Mucosa of gallbladder (tissue), 1 donor: ENCODE results near the gene RUBCN. TPM values are rescaled to one million over a fixed set of nuclear protein-coding genes. Genes with fewer than 3 reads are reported as not detected.
"Not testable (repeated sequence)": the region's sequence is repeated elsewhere in the genome, so short reads cannot be mapped to it uniquely, and the experiment has no call there.

Source experiments
- DNase-seq: peaks from one replicate; pipeline ENCODE4 v3.0.0-alpha.2; 2020; ENCODE audit warnings: low spot score
- total RNA-seq: library from RNA; stranded (reverse); gene quantifications from one replicate; pipeline ENCODE4 v1.2.1, GENCODE V29; 2021
- donor health status: DM: no; HTN: no; CAD: no.

RUBCN gene
- total RNA-seq, 1 donor from 2014 or later, result 29.3 TPM

DNA sequence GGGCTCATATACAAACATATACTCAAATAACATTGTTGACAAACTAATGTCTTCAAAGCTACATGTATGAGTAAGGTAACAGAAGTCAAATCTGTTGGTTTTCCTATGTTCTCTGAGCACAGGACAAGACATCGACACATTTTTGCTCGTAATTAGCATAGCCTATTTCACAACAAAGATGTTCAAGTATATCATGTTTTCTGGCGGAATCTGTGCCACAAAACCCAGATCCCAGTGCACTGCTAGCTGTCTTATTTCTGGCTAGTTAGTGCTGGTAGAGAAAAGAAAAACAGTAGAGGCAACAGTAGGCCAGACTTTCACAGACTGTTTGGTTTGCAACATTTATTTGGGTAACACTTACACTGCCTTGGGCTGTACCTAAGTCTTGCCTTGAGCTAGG, 51.2 kb downstream of the RUBCN start:
- DNase-seq, result no peak

DNA sequence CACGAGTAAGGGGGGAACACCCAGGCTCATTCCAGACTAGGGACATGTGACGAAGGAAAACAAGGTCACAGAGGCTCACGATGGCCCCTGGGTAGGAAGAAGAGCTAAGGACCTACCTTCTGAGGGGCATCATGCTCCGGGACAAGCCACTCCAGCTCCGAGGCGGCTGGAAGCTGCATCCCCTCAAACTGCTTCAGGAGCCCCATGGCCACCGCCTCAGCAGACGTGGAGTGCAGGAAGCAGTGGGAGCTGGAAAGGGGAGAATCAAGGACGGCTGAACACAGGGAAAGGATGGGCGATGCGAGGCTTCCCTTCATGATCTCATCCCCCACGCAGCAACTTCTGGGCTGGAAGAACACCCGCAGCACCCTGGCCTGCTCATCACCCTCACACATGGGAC, 53.5 kb downstream of the RUBCN start:
- DNase-seq, result no peak

DNA sequence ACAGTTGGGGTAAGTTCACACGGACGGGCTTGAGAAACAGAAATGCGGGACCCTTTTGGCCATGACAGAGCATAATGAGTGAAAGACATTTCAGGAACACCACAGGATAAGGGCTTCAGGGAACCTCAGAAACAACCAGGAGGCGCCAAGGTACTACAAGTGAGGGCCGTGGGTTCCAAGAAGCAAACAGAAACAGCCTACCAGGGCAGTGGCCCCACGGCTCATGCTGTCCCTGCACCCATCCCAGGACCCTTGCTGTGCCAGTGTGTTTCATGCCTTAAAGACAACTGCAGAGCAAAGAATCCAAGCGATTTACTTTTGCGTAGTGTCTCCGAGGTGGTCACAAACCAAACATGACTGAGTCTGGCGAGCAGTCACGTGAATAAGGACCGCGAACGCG, 54.0 kb downstream of the RUBCN start:
- DNase-seq, result no peak

DNA sequence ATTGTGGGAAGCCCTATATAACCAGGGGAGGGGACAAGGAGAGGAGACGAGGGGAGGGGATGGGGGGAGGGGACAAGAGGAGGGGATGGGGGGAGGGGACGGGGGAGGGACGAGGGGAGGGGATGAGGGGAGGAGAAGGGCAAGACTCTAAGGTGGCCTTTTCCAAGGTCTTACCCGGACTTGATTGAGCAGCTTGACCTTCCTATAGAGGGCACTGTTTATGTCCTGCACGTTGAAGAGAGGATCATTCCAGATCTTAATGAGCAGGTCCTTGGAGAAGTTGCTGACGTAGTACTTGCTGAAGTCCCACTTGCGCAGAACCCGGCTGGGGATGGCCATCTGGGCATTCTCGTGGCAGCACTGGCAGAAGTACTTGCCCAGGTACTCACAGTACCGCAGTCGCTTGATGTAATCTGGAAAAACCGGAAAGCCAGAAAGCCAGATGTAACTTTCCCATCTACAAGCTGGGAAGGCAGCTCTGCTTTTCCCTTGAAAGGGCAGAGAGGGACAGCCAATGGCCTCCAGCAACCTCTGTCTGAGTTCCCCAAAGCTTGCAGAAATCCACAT, 55.7 kb downstream of the RUBCN start:
- DNase-seq, result no peak

DNA sequence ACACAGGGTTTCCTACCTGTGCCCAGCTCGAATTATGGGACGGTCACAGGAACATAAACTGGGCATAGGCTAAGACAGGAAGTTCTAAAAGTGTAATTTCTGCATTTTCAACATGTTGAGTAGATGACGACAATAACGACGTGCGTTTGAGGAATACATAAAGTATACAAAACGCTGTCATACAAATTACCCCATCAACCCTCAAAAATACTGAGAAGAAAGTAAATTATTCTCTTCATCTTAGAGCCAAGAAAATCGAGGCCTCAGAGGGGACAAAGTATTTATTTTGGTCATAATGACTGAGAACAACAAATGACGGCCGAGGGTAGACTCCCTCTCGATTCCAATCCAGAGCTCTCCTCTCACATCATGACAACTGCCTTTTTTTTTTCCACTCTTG, 60.8 kb downstream of the RUBCN start:
- no peak for DNase-seq

DNA sequence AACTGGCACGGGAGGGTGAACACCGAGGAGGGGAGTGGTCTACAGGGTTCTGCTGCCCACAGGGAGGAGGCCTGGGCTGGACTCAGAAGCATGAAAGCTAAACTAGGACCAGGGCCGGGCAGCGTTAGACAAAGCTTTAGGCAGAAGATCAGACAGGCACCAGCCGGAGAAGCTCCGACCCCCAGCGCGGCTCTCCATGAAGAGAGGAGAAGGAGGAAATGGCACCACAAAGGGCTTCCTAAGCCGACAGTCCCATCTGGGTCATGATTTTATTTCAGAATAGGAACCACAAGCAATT, 61.2 kb downstream of the RUBCN start:
- DNase-seq, result no peak

DNA sequence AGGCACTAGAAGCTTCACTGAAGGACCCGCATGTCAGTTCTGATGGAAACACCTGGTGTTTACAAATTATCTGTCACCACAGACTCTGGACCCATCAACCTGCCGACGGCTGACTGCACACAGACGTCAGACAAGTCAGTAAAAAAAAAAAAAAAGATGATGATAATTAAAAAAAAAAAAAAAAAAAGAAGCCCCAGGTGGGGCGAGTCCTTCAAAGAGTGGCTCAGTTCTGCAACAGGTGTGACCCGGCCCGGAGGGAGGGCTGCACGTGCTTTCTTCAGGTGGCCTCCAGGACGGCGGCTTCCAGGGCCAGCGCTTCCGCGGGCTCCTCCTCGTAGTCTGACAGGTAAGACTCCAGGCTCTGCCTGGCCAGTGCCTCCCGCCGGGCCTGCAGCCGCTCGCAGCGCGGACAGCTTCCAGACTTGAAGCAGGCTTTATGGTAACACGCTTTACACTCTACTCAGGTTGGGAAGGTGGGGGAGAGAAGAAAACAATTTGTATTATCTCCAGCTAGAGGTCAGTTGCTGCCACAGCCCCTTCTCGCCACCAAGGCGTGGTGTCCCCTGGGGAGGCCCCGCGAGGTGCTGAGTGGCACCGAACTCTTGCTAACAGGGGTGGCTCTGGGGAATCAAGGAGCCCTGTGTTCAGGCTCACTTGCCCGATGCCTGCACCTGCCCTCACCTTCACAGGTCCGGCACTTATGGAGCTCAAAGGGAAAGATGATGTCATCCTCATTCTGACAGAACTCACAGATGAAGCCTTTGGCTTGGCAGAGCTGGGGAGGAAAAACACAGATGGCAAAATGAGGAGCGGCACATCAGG, 61.8 kb downstream of the RUBCN start:
- DNase-seq, result no peak

DNA sequence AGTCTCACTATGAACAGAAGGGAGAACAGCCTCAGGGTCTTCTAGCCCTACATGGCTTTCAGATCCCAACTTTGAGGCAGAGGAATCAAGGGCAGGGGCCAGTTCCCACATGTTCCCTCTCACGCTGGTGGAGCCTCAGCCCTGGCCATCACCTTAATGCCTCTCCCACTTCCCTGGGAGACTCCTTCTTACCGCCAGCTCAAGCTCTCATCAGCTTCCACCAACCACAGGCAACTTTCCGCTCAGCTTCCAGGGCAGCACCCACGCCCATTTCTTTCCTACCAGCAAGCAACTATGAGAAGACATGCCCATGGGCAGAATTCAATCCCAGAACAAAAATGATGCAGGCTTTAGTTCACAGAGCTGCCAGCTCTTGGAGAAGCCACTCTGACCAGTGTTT, 63.5 kb downstream of the RUBCN start:
- no peak for DNase-seq

DNA sequence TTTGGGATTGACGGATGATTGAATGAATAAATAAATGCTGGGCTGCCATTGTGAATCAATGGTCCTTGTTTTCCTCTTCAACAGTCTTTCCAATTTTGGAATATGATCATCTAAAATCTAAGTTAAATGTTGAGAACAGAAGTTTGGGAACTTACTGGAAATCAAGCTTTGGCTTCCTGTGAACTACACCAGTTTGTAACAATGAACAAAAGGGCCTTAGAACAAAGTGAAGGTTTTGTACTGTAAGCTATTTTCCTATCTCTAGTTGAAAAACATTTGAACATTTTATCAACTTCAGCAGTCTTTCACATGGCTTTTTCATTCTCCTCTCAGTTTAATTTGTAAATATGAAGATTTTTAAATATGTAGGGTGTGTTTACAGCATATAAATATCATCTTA, 66.3 kb downstream of the RUBCN start:
- DNase-seq, result no peak

DNA sequence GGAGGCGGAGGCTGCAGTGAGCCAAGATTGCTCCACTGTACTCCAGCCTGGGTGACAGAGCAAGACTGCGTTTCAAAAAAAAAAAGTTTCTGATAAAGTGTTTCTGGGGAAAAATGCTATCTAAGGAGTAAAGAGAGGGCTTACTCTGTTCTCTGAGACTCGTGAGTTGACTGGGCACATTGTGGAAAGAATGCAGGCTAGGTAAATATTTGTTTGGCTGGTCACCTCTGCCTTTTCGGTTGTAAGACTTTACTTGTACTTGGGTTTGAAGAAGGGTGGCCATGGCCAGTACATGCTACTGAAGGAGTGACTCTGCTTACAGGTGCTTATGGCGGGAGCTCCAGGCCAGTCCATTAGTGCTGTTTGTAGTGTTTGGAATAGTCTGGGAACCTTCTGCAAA, 68.7 kb downstream of the RUBCN start:
- no peak for DNase-seq

DNA sequence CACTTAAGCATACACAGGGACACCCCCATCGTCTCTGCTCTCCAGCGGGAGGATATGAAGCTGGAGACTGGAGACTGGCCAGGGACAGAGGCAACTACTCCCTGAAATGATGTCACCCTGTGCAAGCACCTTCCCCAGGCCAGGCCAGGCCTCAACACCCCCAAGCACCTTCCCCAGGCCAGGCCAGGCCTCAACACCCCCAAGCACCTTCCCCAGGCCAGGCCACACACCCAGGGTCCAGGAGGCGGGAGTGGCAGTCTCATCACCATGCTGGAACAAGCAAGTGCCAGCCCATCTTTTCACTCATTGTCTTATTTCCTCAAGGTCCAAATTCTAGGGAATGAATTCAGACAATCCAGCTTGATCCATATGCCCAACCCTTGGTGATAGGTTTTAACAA, 69.4 kb downstream of the RUBCN start:
- DNase-seq, result not testable (repeated sequence)

DNA sequence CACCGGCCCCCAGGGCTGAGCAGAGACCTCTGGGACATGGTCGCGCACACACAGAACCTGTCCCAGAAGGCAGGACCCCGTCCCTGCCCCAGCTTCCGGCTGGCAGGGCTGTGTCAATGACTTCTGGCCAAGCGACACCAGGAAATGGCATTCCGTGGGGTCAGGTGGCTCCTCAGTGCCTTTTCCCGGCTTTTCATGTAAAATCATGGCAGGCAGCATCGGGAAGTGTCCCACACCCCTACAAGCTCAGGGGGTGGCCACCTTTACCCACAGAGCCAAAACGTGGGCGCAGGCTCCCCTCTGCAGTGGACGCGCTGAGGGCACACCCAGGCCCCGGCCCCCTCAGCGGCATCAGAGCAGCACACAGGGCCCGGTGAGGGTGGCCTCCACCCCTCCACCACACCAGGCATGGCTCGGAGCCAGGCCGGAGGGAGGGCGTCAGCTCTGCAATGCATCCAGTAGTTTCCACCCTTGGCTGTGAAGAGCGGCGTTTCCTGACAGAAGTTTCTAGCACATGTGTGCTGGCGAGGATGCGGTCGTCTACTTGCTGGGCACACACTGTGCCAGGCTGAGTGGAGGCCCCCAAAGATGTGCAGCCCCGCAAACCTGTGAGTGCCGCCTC, 70.4 kb downstream of the RUBCN start:
- not testable (repeated sequence) for DNase-seq

DNA sequence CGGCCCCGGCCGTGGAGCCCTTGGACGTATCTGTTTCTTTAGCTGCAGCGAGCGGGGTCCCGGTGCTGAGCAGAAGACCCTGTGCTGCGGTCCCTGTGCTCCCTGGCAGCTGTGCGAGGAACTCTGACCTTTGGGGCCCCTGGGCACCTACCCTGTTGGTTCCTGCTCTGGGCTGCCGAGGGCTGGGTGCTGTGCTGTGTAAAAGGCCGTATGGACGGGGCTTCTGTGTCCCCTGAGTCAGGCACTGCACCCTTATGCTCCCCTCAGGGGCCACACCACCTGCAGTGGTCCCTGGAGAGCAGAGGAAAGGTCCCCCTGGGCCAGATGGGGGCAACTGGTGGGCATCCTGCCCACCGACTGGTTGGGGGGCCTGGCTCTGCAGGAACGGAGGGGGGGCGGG, 71.2 kb downstream of the RUBCN start:
- DNase-seq, result not testable (repeated sequence)

DNA sequence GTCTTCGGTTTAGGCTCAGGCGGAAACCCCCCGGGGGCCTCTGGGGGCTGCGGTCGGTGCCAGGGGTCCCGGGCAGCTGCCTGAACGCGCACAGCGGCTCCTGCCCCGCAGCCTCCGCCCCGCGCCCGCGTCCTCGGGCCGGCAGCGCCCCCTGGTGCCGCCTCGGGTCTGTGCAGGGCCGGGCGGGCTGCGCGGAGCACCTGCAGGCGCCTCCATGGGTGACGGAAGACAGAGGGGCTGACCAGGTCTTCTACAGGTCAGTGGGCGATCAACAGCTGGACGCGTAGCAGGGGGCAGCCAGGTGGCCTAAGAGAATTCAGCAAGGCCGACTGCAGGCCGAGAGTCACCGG, 71.6 kb downstream of the RUBCN start:
- not testable (repeated sequence) for DNase-seq

DNA sequence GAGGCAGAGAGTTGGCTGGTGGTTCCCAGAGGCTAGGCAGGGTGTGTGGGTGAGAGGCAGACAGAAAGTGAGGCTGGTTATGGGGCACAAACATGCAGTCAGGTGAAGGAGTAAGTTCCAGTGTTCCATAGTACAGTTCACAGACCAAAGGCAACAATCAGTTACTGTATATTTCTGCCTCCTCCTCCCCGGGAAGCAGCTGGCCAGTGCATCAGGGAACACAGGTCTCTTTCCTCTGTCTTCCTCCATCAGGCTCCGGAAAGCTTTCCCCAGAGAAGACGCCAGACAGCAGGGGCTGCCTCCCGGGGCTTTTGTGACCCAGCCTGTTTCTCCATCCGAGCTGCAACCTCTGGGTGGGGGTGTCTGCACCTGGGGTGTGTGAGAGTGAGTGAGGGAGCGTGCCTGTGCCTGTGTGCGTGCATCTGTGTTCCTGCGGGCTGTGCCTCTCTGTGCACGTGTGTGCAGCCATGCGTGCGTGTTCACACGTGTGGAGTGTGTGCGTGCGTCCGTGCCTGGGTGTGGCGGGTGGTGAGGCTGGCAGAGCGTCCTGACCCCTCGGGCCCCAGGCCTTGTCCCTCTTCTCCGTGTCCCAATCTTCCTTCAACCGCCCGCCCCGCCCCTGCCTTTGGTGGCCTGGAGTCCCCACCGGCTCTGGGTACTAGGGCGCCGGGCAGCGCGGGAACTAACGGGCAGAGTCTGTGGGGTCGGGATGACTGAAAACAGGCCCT, 72.1 kb downstream of the RUBCN start:
- not testable (repeated sequence) for DNase-seq

DNA sequence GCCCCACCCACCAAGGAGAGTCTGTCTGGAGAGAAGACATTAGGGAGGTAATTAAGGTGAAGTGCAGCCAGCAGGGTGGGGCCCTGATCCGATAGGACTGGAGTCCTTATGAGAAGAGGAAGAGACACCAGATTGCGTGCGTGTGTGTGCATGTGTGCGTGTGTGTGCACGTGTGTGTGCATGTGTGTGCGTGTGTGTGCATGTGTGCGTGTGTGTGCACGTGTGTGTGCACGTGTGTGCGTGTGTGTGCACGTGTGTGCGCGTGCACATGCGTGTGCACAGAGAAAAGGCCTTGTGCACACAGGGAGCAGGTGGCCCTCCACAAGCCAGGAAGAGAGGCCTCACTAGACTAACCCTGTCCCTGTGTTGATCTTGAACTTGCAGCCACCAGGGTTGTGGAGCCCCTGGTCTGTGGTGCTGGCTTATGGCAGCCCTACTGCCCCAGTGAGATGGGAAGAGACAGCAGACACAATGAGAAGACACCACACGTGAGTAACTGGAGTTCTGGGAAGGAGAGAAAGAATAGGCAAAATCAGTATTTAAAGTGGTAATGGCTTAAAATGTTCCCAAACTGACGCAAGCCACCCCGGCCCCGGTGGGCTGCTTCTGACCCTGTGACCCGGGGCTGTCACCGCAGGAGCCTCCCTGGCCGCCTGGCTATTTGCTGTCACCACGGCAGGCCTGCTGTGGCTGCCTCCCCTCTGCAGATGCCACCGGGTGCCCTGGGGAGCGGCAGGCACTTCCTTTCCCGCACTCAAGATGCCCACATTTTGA, 73.2 kb downstream of the RUBCN start:
- not testable (repeated sequence) for DNase-seq

DNA sequence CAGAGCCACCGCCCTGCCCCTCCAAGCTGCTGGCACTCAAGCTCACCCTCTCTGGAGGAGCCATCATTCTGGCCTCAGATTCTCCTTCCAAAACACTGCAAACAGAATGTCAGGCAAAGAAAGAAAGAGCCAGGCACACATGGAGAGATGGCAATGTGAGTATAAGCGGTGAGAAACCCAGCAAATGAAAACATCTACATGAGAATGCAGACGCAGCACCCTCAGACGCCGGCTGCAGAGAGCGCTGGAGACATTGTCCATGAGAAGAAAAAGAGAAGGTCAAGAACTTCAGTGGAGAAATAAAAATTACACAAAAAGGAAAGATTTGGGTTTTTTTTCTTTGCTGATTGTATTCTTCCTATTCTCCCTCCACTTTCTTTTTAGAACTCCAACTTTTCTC, 74.4 kb downstream of the RUBCN start:
- not testable (repeated sequence) for DNase-seq

DNA sequence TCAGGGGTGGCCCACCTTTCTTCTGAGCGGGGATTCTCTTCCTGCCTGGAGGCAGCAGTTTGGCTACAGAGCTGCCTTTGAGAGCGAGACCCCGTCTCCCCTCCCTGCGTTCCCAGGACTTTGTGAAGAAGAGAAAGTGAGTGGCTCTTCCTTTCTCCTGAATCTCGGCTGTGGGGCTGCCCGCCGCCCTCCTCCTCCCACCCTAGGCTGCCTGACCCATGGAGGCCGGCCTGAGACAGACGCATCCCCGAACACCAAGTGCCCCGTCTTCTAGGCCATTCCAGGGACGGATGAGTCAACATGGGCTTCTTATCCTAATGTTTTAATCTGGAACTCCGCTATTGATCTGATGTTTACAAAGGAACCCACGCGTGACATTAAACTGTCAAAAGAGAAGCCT, 74.8 kb downstream of the RUBCN start:
- not testable (repeated sequence) for DNase-seq

DNA sequence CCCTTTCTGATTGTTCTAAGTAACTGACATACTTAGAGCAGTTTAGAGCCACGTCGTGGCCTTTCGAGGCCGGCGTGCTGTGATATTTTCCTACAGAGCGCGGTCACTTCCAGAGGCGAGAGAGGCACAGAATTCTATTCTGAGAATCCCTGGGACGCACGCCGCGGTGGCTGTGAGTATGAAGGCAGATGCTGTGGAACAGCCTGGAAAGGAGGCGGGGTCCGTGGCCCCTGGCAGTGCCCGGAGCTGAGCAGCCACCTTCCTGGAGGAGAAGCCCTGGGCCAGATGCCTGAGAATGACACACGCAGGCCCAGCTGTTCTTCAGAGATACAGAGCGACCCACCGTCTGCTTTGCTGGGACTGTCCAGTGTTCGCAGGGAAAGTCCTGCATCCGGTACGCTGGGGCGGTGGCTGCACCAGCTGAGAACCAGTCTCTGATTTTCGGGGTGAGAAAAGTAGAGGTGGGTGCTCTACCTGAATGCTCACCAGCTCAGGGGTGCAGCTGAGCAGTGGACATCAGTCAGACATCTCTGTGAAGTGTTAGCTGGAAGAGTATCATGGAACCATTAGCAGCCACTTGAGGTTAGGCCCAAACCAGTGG, 75.4 kb downstream of the RUBCN start:
- not testable (repeated sequence) for DNase-seq

DNA sequence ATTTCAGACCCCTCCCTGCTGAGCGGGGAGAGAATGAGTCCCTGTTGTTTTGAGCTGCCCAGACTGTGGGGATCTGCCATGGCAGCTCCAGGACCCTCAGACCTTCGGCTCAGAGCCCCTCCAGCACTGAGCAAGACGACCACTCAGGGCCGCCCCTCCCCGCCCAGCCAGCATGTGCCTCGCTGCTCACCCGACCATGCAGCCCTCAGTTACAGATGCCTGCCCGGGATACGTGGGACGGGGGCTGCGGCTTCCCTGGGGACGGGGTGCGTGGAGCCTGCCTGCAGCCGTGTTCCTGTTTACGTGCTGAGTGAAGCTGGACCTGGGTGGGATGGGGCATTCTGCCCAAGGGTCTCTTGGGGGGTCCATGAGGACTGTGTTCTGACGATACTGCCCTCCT, 77.0 kb downstream of the RUBCN start:
- DNase-seq, result not testable (repeated sequence)

DNA sequence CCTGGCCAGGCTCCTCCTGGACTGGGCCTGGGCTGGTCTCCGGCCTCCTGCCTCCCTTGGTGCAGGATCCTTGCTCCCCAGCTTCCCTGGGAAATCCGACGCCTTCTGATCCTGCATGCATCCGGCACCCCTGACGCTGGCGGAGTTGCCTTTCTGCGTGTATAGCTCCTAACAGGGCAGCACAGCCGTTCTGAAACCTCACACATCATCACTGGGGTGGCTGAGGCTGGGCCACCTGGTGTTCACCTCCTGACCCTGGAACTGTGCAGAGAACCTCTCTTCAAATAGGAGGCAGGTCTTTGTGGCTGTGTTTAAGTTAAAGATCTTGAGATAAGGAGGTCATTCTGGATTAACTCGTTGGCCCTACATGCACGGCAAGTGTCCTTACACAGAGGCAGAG, 77.6 kb downstream of the RUBCN start:
- DNase-seq, result not testable (repeated sequence)

DNA sequence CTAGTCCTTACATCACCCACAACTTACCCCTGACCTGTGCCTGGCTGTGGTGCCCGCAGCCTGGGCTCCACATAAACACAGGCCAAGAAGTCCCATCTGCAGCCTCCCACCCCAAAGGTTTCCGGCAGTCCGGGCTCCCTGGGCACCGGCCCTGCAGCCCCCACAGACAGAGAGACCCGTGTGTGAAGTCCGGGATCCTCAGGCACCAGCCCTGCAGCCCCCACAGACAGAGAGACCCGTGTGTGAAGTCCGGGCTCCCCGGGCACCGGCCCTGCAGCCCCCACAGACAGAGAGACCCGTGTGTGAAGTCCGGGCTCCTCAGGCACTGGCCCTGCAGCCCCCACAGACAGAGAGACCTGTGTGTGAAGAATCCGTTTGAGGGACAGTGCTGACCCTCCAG, 78.0 kb downstream of the RUBCN start:
- DNase-seq, result not testable (repeated sequence)
